Chondrocyte (in vitro differentiated cells): ENCODE measurements around the gene NMNAT2. TPM values are rescaled to one million over a fixed set of nuclear protein-coding genes. Genes with fewer than 3 reads are reported as not detected.
"Not testable (repeated sequence)": the region's sequence is repeated elsewhere in the genome, so short reads cannot be mapped to it uniquely, and the experiment has no call there.

Source experiments
- DNase-seq: peaks from one replicate; pipeline ENCODE4 v3.0.0; 2021; ENCODE audit warnings: mixed read lengths, low spot score
- H3K27ac Mint-ChIP-seq: one replicate; pipeline ENCODE4 v1.8.0; 2021; ENCODE audit warnings: mild to moderate bottlenecking, moderate library complexity, mixed read lengths; ENCODE audit not compliant: unreplicated experiment
- H3K27me3 Mint-ChIP-seq: 2 replicates; pipeline ENCODE4 v1.8.0; 2021; ENCODE audit warnings: low read depth, mixed read lengths
- H3K36me3 Mint-ChIP-seq: 2 replicates; pipeline ENCODE4 v1.8.0; 2021; ENCODE audit warnings: low read depth, mixed read lengths
- H3K4me1 Mint-ChIP-seq: 2 replicates; pipeline ENCODE4 v1.8.0; 2021; ENCODE audit warnings: low read depth, mild to moderate bottlenecking, mixed read lengths
- H3K4me3 Mint-ChIP-seq: one replicate; pipeline ENCODE4 v1.8.0; 2021; ENCODE audit warnings: mild to moderate bottlenecking, moderate library complexity, mixed read lengths; ENCODE audit not compliant: unreplicated experiment
- H3K9me3 Mint-ChIP-seq: 2 replicates; pipeline ENCODE4 v1.8.0; 2021; ENCODE audit warnings: low read depth, mixed read lengths
- total RNA-seq: library from RNA; stranded (reverse); gene quantifications from 3 replicates; pipeline ENCODE4 v1.2.1, GENCODE V29; 2021
- TF ChIP-seq, protein P1 (sequence below): fragments of 200-600 bp; sonication (generic); IDR thresholded peaks from 2 replicates; pipeline ENCODE4 v1.5.0; 2021; ENCODE audit warnings: antibody characterized with exemption, mild to moderate bottlenecking, moderate library complexity

The NMNAT2 gene
- total RNA-seq, 1 donor from 2014 or later: 5.5 TPM

DNA sequence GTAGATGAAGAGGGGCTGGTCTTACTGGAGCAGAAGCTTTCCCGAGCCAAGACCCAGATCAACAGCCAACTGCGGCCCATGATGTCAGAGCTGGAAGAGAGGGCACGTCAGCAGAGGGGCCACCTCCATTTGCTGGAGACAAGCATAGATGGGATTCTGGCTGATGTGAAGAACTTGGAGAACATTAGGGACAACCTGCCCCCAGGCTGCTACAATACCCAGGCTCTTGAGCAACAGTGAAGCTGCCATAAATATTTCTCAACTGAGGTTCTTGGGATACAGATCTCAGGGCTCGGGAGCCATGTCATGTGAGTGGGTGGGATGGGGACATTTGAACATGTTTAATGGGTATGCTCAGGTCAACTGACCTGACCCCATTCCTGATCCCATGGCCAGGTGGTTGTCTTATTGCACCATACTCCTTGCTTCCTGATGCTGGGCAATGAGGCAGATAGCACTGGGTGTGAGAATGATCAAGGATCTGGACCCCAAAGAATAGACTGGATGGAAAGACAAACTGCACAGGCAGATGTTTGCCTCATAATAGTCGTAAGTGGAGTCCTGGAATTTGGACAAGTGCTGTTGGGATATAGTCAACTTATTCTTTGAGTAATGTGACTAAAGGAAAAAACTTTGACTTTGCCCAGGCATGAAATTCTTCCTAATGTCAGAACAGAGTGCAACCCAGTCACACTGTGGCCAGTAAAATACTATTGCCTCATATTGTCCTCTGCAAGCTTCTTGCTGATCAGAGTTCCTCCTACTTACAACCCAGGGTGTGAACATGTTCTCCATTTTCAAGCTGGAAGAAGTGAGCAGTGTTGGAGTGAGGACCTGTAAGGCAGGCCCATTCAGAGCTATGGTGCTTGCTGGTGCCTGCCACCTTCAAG lies 174.8 kb downstream of the NMNAT2 start:
- Mint-ChIP-seq H3K4me1 (peaks cover 56% of the 10 kb centered on the region), H3K9me3 (no peaks in the 10 kb centered on the region), H3K36me3 (peaks cover 3% of the 10 kb centered on the region), H3K27ac (no peak overlapping the region), H3K27me3 (no peaks in the 10 kb centered on the region), H3K4me3 (no peak overlapping the region)
- DNase-seq: no peak
- TF ChIP-seq, protein P1, sequence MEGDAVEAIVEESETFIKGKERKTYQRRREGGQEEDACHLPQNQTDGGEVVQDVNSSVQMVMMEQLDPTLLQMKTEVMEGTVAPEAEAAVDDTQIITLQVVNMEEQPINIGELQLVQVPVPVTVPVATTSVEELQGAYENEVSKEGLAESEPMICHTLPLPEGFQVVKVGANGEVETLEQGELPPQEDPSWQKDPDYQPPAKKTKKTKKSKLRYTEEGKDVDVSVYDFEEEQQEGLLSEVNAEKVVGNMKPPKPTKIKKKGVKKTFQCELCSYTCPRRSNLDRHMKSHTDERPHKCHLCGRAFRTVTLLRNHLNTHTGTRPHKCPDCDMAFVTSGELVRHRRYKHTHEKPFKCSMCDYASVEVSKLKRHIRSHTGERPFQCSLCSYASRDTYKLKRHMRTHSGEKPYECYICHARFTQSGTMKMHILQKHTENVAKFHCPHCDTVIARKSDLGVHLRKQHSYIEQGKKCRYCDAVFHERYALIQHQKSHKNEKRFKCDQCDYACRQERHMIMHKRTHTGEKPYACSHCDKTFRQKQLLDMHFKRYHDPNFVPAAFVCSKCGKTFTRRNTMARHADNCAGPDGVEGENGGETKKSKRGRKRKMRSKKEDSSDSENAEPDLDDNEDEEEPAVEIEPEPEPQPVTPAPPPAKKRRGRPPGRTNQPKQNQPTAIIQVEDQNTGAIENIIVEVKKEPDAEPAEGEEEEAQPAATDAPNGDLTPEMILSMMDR: no peak

DNA sequence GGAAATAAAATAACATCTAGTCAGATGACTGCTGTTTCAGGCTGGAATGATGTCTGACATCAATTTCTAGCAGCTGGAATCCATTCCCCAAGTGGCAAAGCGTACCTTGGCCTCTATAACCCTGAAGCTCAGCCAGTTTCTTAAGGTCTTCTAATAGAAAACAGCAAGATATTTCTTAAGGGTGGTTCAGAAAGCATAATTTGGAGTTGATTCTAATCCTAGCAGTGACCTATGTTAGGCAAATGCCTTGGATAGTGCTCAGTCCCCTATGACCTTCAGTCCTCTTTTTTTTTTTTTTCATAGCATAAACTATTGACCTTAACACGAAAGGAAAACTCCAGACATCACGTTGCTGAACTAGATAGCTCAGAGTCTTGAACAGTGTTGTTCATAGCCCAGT lies 175.6 kb downstream of the NMNAT2 start:
- DNase-seq: no peak
- H3K27me3 Mint-ChIP-seq: no peaks in the 10 kb centered on the region
- H3K9me3 Mint-ChIP-seq: peaks cover 3% of the 10 kb centered on the region
- H3K4me3 Mint-ChIP-seq: no peak overlapping the region
- no peak overlapping the region for H3K27ac Mint-ChIP-seq
- peaks cover 3% of the 10 kb centered on the region for H3K36me3 Mint-ChIP-seq
- TF ChIP-seq, protein P1: no peak
- H3K4me1 Mint-ChIP-seq: peaks cover 58% of the 10 kb centered on the region

DNA sequence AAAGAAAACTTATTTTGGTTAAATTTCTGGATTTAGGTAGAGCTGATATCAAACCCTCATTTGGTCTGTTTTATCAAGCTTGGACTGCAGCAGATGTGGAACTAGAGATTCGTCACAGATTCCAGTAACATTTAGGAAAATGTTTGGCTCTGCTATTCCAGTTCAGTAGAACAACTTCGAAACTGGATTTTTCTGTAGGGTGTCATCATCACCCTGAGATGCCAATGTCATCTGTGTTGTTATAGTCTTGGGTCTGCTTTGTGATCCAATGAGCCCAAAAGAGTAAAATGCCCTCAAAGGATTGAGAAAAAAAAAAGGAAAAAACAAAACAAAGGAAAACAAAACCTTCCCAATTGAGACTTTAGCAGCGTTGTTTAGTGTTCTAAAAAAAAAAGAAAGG lies 176.7 kb downstream of the NMNAT2 start:
- H3K27me3 Mint-ChIP-seq: no peaks in the 10 kb centered on the region
- peak overlapping the region; percentile 63 for H3K27ac Mint-ChIP-seq
- H3K4me1 Mint-ChIP-seq: peaks cover 56% of the 10 kb centered on the region
- no peak for DNase-seq
- peaks cover 3% of the 10 kb centered on the region for H3K36me3 Mint-ChIP-seq
- peaks cover 3% of the 10 kb centered on the region for H3K9me3 Mint-ChIP-seq
- TF ChIP-seq, protein P1: no peak
- no peak overlapping the region for H3K4me3 Mint-ChIP-seq

DNA sequence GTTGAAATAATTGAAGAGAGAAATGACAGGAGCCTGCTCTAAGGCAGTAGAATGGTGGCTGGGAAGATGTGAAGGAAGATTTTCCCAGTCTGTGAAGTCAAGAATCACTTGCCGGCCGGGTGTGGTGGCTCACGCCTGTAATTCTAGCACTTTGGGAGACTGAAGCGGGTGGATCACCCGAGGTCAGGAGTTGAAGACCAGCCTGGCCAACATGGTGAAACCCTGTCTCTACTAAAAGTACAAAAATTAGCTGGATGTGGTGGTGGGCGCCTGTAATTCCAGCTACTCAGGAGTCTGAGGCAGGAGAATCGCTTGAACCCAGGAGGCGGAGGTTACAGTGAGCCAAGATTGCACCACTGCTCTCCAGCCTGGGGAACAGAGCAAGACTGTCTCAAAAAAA lies 177.3 kb downstream of the NMNAT2 start:
- not testable (repeated sequence) for H3K27me3 Mint-ChIP-seq
- Mint-ChIP-seq H3K4me1 (peaks cover 56% of the 10 kb centered on the region), H3K27ac (peak overlapping the region; percentile 63)

DNA sequence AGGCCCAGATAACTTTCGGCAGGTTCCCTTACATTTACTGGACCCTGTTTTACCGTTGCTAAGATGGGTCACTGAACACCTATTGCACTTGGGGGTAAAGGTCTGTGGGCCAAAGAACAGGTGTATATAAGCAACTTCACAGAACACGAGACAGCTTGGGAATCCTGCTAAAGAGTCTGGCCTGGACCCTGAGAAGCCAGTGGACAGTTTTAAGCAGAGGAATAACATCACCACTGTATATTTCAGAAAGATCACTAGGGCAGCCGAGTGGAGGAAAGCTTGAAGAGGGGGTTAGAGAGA lies 177.7 kb downstream of the NMNAT2 start:
- H3K4me1 Mint-ChIP-seq: peaks cover 58% of the 10 kb centered on the region
- H3K27ac Mint-ChIP-seq: no peak overlapping the region
- DNase-seq: no peak
- H3K9me3 Mint-ChIP-seq: peaks cover 3% of the 10 kb centered on the region
- H3K4me3 Mint-ChIP-seq: no peak overlapping the region
- TF ChIP-seq, protein P1: no peak
- H3K27me3 Mint-ChIP-seq: no peaks in the 10 kb centered on the region
- H3K36me3 Mint-ChIP-seq: peaks cover 3% of the 10 kb centered on the region

More for the DNA sequence above, 177.3 kb downstream of the NMNAT2 start:
- not testable (repeated sequence) for H3K9me3 Mint-ChIP-seq, DNase-seq, H3K4me3 Mint-ChIP-seq, H3K36me3 Mint-ChIP-seq
